ENCODE measurements around the gene NFAT5.
"Not testable (repeated sequence)": the region's sequence is repeated elsewhere in the genome, so short reads cannot be mapped to it uniquely, and the experiment has no call there.

NFAT5 gene, protein sequence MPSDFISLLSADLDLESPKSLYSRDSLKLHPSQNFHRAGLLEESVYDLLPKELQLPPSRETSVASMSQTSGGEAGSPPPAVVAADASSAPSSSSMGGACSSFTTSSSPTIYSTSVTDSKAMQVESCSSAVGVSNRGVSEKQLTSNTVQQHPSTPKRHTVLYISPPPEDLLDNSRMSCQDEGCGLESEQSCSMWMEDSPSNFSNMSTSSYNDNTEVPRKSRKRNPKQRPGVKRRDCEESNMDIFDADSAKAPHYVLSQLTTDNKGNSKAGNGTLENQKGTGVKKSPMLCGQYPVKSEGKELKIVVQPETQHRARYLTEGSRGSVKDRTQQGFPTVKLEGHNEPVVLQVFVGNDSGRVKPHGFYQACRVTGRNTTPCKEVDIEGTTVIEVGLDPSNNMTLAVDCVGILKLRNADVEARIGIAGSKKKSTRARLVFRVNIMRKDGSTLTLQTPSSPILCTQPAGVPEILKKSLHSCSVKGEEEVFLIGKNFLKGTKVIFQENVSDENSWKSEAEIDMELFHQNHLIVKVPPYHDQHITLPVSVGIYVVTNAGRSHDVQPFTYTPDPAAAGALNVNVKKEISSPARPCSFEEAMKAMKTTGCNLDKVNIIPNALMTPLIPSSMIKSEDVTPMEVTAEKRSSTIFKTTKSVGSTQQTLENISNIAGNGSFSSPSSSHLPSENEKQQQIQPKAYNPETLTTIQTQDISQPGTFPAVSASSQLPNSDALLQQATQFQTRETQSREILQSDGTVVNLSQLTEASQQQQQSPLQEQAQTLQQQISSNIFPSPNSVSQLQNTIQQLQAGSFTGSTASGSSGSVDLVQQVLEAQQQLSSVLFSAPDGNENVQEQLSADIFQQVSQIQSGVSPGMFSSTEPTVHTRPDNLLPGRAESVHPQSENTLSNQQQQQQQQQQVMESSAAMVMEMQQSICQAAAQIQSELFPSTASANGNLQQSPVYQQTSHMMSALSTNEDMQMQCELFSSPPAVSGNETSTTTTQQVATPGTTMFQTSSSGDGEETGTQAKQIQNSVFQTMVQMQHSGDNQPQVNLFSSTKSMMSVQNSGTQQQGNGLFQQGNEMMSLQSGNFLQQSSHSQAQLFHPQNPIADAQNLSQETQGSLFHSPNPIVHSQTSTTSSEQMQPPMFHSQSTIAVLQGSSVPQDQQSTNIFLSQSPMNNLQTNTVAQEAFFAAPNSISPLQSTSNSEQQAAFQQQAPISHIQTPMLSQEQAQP (N-terminal part only)

DNA sequence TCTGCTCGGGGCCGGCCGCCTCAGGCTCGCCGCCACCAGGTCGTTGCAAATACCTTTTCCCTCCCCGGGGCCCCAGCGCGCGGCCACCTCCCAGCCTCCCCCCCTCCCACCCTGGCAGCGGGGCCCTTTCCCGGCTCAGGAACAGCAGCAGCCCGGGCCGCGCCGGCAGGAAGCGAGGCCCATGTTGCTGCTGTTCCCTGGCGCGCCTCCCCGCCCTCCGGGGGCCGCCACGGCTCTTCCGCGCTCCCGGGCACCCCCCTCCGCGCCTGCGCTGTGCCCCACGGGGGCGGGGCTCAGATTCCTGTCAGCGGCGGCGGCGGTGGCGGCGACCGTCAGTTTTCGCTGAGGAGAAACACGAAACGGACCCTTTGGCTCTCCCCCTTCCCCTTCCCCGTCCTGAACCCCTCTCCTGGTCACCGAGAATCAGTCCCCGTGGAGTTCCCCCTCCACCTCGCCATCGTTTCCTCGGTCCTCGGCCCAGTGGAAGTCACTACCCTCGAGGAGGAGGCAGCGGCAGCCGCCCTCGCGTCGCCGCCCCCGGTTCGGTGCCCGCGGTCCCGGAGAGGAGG, at the start of gene NFAT5:
NFAT5 (plus strand) TSS at position 296 of the 569 bp plus-strand sequence. CDS start 336 bp downstream, outside the sequence.
- peak; percentile 86 for DNase-seq

DNA sequence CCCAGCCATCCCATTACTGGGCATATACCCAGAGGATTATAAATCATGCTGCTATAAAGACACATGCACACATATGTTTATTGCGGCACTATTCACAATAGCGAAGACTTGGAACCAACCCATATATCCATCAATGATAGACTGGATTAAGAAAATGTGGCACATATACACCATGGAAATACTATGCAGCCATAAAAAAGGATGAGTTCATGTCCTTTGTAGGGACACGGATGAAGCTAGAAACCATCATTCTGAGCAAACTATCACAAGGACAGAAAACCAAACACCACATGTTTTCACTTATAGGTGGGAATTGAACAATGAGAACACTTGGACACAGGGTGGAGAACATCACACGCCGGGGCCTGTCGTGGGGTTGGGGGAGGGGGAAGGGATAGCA, 47.9 kb upstream of the NFAT5 start:
- not testable (repeated sequence) for DNase-seq

DNA sequence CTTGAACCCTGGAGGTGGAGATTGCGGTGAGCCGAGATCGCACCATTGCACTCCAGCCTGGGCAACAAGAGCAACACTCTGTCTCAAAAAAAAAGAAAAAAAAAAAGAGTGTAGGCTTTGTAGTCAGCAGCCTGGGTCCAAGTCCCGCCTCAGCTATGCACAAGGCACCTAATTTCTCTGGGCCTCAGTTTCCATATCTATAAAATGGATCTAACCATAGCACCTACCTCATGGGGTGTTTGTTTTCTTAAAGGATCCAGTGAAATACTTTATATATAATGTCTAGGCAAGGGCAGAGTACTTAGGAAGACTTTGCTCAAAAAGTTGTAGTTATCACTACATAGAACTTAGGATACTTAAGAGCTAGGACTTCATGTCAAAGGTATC, 45.4 kb upstream of the NFAT5 start:
- DNase-seq = no peak

DNA sequence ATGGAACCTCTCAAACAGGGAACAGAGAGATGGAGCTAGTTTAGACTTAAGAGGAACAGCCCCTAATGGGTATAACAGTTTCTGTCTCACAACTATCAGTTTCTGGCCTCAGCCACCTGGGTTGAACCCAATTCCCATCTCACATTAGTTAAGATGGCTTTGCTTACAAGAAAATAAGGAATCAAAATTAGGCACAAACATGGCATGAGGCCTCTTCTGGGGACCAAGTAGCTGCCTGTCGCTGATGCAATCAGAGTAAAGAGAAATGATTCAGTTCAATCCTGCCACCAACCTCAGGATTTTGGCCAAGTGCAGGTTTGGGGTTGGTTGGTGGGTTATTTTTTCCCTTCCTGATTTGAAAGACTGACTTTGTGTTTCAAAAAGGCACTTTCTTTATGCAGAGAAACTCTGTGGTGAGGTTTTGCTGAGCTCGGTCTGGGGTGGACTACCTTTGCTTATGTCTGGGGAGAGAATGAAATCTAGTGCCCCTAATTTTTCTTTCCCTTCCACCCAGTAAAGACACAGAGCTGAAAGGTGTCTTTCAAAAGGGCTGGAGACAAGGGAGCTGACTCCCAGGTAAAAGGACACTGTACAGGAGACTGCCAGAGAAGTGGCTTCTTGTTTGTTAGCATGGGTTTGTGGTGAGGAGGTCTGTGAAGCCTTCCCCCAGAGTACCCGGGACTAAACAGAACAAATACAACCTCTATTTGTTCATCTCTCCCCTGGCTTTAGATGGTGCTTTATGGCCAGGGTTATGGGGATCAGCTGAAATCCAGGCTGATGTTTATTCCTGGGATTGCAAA, 44.8 kb upstream of the NFAT5 start:
- DNase-seq = no peak

DNA sequence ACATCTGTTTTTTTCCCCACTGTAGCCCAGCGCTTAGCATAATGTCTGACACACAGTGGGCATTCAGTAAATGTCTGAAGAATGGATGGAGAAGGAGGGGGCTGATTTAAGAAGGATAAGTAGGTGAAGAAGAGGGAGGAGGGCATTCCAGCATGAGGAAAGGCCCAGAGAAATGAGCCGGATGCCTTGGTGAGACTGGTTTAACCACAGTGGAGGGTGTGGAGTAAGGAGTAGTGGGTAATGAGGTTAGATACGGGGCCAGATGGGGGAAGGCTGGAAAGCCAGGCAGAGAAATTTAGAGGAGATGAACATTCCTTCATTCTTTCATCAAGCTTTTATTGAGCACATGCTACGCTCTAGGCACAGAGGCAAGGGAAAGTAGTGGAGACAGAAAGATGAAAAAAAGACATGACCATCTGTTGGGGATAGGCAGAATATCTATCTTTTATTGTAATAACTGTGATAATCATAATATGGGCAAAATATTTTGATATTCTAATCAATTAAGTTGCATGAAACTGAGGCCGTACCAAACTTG, 43.7 kb upstream of the NFAT5 start:
- no peak for DNase-seq

DNA sequence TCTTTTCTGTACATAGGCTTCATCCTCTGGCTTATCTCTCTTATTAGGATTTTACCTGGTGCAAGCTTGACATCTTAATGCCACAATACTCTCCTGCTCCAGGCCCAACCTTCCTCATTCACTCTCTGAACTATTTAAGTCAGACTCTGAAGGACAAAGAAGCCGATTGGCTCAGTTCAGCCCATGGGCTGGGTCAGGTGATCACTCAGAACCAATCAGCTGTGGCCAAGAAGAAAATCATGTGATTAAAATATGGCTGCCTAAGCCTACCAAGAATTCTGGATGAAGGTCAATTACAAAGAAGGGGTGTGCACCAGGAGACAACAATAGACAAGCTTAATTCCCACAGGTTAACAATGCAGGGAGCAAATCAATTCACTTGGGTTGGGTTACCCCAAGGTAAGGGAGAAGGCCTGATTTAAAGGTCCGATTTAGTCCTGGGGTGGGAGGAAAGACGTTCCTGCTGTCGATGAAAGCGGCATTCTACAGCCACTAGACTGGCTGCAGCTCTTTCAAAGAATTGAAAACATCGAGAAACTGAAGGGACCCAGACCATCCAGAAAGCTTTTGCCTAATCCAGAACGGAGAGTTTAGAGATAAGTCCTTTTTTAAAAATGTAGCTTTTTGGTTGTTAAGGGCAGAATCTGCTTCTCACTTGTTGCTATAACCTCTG, 42.9 kb upstream of the NFAT5 start:
- peak; percentile 31 for DNase-seq

DNA sequence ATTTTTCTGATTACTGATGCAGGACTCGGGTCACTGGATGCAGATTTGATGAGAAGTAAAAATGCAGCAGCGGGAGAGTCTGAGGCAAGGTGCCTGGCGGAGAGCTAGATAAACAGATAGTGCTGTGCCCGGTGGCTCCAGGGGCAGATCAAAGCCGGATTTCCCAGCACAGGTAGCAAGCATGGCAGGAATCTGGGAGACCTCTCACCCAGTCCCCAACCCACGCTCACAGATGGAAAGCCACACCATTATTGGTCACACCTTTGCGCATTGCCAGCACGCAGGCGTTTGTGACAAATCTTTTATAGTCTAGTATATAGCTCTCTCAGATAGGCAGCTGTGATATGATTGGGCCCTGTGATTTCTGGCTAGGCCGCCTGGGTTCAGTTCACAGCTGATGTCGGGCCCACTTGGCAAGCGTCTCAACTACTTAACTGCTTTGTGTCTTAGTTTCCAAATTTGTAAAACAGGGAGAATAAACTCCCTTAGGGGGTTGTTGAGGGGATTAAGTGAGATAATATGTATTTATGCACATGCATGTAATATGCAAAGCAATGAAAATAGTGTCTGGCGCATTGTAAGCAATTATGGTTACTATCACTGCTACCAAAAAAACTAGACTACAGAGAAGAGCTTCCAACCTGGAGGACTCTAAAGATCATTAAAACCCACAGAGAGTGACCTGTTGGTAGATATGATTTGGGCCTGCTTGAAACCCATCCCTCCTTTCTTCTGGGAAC, 42.0 kb upstream of the NFAT5 start:
- DNase-seq = no peak

DNA sequence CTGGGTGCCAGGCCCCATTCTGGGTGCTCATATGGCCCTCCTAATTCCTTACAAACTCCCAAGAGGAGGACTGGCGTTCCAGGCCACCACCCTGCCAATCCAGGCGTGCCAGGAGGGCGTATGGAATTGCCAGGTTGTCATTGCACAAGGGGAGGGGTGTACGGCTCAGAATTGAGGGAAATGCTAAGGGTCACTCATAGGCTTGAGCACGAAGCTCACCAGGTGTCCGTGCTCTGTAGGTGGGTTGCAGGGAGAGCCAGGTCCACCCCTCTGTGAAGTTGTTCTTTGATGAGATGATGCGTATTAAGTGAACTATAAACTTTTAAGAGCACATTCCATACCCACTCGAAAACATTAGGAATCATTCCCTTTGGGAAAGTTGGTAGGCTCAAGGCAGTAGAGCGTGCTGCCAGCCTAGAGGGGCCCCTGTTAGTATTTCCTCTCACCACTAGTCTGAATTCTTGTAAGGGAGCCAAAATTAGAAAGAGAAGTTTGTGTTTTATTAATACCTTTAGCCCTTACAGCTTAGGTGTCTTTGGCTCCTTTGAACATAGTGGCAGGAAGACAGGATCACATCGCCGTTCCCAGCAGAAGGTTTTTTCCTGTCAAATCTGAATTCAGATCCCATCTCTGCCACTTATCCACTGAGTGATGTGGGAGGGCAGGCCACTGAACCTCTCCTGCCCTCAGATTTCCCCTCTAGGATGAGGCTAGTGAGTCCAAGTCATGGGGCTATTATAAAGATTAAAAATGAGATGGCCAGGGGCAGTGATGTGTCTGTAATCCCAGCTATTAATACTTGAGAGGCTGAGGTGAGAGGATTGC, 38.7 kb upstream of the NFAT5 start:
- DNase-seq = no peak

DNA sequence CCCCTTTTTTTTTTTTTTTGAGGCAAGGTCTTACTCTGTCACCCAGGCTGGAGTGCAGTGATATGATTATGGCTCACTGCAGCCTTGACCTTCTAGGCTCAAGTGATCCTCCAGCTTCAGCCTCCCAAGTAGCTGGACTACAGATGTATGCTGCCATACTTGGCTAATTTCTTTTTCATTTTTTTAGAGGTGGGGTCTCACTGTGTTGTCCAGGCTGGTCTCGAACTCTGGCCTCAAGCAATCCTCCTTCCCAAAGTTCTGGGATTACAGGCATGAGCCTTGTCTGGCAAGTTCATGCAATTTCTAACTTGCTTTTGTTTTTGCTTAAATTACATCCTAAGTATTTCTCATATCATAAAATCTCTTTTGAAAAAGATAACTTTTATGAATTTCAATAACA, 33.8 kb upstream of the NFAT5 start:
- DNase-seq = no peak

DNA sequence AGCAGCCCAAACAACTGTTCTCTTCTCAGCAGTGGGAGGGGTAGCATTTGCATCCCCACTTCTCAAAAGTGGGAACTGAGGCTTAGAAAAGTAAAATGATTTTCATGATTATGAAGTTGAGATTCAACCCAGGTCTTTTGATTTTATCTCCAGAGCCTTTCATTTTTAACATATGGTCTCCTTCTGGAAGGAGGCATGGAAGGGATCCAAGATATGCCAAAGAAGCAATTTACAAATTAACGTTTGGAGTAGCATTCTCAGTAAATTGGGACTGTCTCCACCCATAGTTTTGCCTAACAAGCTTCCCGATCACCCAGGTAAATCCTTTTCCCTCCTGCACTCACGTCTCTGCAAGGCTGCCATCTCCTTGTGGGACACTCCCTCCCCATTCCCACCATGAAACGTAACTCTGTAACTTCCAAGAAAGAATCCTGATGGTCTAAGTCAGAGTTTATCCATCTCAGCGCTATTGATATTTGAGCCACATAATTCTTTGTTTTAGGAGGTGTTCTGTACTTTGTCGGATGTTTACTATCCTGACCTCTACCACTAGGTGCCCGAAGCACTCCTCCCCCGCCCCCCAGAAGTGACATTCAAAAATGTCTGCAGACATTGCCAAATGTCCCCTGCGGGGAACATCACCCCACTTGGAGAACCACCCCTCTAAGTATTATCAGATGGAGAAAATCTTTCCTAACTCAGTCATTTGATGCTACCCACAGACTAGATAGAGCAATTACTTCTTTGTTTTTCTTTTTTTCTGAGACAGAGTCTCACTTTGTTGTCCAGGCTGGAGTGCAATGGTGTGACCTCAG, 32.9 kb upstream of the NFAT5 start:
- DNase-seq = no peak

DNA sequence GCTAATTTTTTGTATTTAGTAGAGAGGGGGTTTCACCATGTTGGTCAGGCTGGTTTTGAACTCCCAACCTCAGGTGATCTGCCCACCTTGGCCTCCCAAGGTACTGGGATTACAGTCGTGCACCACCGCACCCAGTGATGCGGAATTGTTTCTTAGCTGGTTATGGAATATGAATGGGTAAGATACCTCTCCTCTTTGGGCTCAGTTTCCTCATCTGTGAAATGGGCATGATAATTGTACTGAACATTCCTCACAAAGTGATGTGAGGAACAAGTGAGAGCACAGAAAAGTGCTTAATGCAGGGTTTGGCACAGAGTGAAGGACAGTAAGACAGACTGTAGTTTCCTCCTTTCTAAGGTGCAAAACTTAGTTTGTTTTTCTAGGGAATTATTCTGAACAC, 31.0 kb upstream of the NFAT5 start:
- DNase-seq = no peak

DNA sequence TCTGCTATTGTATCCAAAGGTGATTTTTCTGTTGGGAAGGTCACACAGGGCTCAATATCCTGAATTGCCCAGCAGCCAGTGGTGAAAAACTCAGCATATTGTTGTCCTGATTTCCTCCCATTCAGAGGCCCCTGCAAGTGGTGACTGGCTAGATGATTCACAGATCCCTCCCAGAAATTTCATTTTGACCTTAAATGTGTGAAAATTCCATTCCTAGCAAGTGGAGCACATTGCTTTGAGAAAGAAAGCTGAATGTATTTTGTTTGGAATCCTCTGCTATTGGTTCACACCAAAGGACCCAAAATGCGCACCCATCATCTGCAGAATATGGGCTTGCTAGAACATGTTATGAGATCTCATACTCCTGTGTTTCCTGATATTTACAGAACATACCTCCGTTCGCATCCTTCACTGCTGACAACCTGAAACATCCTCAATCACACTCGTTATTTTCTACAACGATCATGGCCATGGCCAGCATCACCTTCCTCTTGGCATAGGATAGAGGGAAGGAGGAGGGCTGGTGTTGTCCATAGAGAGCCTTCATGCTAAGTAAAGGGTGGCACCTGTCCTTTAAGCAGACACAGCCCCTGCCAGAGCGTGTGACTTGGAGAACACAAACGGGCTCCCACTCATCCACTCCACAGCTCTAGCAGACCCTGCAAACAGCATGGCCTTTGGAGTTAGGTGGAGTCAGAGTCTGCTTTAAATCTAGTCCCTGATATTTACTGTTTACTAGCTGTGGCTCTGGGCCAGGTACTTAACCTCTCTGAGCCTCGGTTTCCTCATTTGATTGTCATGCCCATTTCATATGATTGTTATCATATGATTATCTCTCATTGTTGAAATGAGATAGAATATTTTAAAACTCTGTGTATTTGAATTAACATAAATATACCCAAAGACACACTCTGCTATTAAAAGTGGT, 30.4 kb upstream of the NFAT5 start:
- DNase-seq = no peak

DNA sequence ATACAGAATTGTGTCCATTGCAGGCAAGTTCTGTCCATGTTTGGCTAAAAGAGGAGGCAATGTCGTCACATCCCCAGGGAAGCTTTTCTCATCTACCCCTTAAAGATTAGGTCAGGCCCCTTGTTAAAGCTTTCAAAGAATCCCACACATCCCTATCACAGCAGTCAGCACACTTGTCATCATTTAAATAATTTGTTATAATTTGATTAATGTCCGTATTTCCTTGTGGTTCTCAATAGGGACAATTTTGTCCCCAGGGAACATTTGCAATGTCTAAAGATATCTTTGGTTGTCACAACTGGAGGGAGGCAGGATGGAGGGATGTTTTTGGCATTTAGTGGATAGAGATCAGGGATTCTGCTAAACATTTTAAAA, 28.1 kb upstream of the NFAT5 start:
- DNase-seq = no peak

DNA sequence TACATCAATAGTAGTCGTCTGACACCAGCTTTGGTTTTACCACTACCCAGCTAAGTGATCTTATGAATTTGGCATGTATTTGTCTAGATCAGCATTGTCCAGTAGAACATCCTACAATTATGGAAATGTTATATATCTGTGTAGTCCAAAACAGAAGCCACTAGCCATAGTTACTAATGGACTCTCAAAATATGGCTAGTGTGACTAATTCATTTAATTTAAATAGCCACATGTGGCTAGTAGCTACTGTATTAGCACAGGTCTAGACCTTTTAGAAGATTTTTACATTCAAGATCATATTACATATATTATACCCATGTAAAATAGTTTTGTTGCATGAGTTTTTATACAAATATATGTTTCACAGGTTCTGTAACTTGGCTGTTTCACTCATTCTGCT, 27.0 kb upstream of the NFAT5 start:
- DNase-seq = no peak

DNA sequence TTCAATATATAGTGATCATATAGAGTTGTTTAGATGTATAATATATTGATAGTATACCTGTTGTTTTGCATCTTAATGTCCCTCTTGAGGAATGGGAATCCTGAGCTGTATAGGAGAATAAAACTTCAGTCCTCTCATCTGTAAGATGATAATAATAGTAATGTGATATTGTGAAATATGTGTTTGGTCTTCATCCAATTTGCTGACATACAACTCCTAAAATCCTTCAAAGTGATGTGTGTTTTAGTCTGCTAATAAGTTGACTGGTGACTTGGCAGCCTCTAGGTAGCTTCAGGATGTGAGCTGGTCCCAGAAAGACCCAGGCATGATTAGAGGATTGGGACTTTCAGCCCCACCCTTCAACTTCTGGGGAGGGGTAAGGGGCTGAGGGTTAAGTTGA, 22.8 kb upstream of the NFAT5 start:
- DNase-seq = no peak

DNA sequence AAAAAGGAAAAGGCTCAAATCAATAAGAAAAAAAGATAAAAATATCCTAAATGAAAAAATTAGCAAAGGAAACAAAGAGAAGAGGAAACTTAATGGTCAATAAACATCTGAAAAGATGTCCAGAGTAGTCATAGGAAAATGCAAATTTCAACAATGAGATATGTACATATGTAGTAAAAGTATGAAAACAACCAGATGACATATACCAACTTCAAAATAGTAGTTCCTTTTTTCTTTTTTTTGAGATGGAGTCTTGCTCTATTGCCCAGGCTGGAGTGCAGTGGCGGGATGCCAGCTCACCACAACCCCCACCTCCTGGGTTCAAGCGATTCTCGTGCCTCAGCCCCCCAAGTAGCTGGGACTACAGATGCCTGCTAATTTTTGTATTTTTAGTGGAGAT, 21.7 kb upstream of the NFAT5 start:
- DNase-seq = no peak

DNA sequence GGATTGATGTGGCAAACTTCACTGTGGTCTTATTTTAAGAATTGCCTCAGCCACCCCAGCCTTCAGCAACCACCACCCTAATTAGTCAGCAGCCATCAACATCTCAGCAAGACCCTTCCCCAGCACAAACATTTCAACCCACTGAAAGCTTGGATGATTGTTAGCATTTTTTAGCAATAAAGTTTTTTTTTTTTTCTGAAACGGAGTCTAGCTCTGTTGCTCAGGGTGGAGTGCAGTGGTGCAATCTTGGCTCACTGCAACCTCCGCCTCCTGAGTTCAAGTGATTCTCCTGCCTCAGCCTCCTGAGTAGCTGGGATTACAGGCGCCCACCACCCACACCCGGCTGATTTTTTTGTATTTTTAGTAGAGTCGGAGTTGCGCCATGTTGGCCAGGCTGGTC, 19.1 kb upstream of the NFAT5 start:
- not testable (repeated sequence) for DNase-seq

DNA sequence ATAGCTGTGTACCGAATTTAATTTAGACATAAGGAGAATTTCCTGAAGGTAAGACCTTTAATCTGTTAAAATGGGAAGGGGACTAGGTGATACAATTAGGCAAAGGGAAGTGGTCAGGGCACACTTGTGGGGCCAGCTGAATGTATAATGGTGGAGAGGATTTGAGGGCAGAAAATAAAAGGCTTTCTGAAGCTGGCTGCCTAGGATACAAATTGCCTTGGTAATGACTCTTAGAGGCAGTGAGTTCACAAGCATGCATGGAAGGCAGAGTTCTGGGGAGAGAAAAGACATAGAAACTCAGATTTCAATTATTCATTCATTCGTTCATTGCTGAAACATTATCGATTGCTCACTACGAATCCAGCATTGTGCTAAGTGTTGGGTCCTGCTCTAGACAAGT, 12.4 kb upstream of the NFAT5 start:
- DNase-seq = no peak
